OCI-LY7 (cell line): Measurements from ENCODE around the gene TMEM51. TPM values are rescaled to one million over a fixed set of nuclear protein-coding genes. Genes with fewer than 3 reads are reported as not detected.

Experiments
- BruUV-seq: library from RNA; stranded (reverse); fragments of 400-500 nt; replicated peaks from 2 replicates; lab custom pipeline; 2021; lab: Mats Ljungman, UMichigan
- CTCF ChIA-PET: fragments of 300-600 bp; sonication (Branson Sonifier 250); formaldehyde crosslinking; loops from one replicate; lab custom pipeline; 2022; ENCODE audit warnings: antibody characterized with exemption; ENCODE audit not compliant: unreplicated experiment; lab: Charles Lee
- POLR2A ChIA-PET: fragments of 300-600 bp; sonication (Branson Sonifier 250); formaldehyde crosslinking; loops from one replicate; lab custom pipeline; 2022; ENCODE audit warnings: antibody characterized with exemption; lab: Charles Lee
- DNase-seq: peaks from one replicate; pipeline ENCODE4 v3.0.0-alpha.2; 2015; ENCODE audit warnings: low spot score
- H2AFZ ChIP-seq: fragments of 200-600 bp; sonication (generic), shearing (Covaris generic); 2 replicates; pipeline ENCODE4 v1.6.1; 2014; ENCODE audit warnings: mild to moderate bottlenecking, antibody characterized with exemption, low read length, moderate library complexity
- H3K27ac ChIP-seq: fragments of 200-600 bp; sonication (generic); 2 replicates; pipeline ENCODE4 v1.5.1; 2014; ENCODE audit warnings: mixed run types, low read depth, mild to moderate bottlenecking, moderate library complexity, low read length, inconsistent platforms; ENCODE audit not compliant: poor library complexity, severe bottlenecking
- H3K36me3 ChIP-seq: fragments of 200-600 bp; sonication (generic); 2 replicates; pipeline ENCODE4 v1.6.1; 2014; ENCODE audit warnings: mild to moderate bottlenecking, antibody characterized with exemption, low read length, moderate library complexity, mixed read lengths; ENCODE audit not compliant: insufficient read depth
- H3K4me1 ChIP-seq: fragments of 200-600 bp; sonication (generic); 2 replicates; pipeline ENCODE4 v1.5.1; 2014; ENCODE audit warnings: mild to moderate bottlenecking, low read length; ENCODE audit not compliant: insufficient read depth, poor library complexity, severe bottlenecking
- H3K4me2 ChIP-seq: fragments of 200-600 bp; sonication (generic); 2 replicates; pipeline ENCODE4 v1.6.1; 2014; ENCODE audit warnings: mild to moderate bottlenecking, low read length
- H3K4me3 ChIP-seq: fragments of 200-600 bp; sonication (generic); 2 replicates; pipeline ENCODE4 v1.5.1; 2014; ENCODE audit warnings: mild to moderate bottlenecking, low read depth, low read length; ENCODE audit not compliant: poor library complexity, severe bottlenecking
- H3K79me2 ChIP-seq: fragments of 200-600 bp; sonication (generic); 2 replicates; pipeline ENCODE4 v1.6.1; 2016; ENCODE audit warnings: low read depth, mild to moderate bottlenecking, low read length, moderate library complexity, mixed read lengths; ENCODE audit not compliant: insufficient read depth
- H3K9me2 ChIP-seq: fragments of 200-600 bp; sonication (generic); 2 replicates; pipeline ENCODE4 v1.6.1; 2016; ENCODE audit warnings: mild to moderate bottlenecking, low read length, mixed read lengths; ENCODE audit not compliant: insufficient read depth
- H3K9me3 ChIP-seq: fragments of 200-600 bp; sonication (generic); 2 replicates; pipeline ENCODE4 v1.6.1; 2014; ENCODE audit warnings: mild to moderate bottlenecking, mixed run types, low read length, mixed read lengths
- H4K20me1 ChIP-seq: fragments of 200-600 bp; sonication (generic); 2 replicates; pipeline ENCODE4 v1.6.1; 2014; ENCODE audit warnings: mild to moderate bottlenecking, antibody characterized with exemption, low read length, moderate library complexity, mixed read lengths; ENCODE audit not compliant: insufficient read depth
- EZH2phosphoT487 ChIP-seq: fragments of 200-600 bp; sonication (generic); IDR thresholded peaks from 2 replicates; pipeline ENCODE4 v1.6.1; 2018; ENCODE audit warnings: low read depth, borderline replicate concordance, mild to moderate bottlenecking, mixed run types, antibody characterized with exemption, low read length, moderate library complexity, mixed read lengths
- intact Hi-C: fragments of 100-400 bp; cut with micrococcal nuclease; formaldehyde crosslinking; loops from one replicate; pipeline ENCODE4 v1.10.0; 2022; ENCODE audit not compliant: unreplicated experiment
- total RNA-seq, 2 experiments: library from RNA; depleted of rRNA in 1 of 2; stranded (reverse); fragments of >200 nt in 1 of 2; shearing (Covaris generic) in 1 of 2; gene quantifications; 2 replicates each; pipeline ENCODE4 v1.2.3, GENCODE V29; 2014 to 2022
- TF ChIP-seq, protein P1 (sequence below): fragments of 200-600 bp; sonication (generic); conservative IDR thresholded peaks from 2 replicates; pipeline ENCODE4 v1.5.1; 2014; ENCODE audit warnings: mild to moderate bottlenecking, antibody characterized with exemption, low read length, moderate library complexity, mixed read lengths

TMEM51 gene
- total RNA-seq, 2 experiments from 2014 or later = not detected

DNA sequence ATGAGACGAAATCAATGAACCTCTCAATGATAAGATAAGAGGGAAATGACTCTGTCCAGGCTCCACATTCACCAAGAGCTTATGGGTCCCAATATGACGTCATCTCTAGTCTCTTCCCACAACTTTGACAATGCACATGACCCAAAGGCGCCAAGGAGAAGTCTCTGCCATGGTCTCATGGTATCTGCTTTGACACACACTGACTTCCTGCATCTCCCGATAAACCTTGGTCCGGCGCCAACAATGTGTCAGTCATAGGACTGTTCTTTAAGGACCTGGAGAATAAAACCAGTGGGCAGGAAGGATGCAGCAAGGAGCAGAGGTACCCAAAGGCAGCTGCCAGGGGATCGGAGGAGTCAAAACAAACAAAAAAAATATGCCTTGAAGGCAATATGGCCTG, 46.9 kb upstream of the TMEM51 start:
- H3K9me3 ChIP-seq = peaks cover 4% of the 10 kb centered on the region; the same call in 1 of the 2 replicates
- no peaks in the 10 kb centered on the region for H3K4me1 ChIP-seq
- H3K4me2 ChIP-seq = no peak overlapping the region
- no peak overlapping the region for H3K4me3 ChIP-seq
- no peak overlapping the region for H2AFZ ChIP-seq
- no peaks in the 10 kb centered on the region for H4K20me1 ChIP-seq
- no peak overlapping the region for H3K27ac ChIP-seq
- intact Hi-C loops = loop anchor here (10.0 kb wide), 1 partner anchor 1012 kb away; no protein-coding TSS in a partner anchor
- DNase-seq = no peak
- ChIA-PET POLR2A (no interaction called here), CTCF (no interaction called here)
- no peaks in the 10 kb centered on the region for H3K9me2 ChIP-seq
- no TSS peak for BruUV-seq
- H3K79me2 ChIP-seq = no peaks in the 10 kb centered on the region
- no peak for TF ChIP-seq EZH2phosphoT487
- TF ChIP-seq, protein P1, sequence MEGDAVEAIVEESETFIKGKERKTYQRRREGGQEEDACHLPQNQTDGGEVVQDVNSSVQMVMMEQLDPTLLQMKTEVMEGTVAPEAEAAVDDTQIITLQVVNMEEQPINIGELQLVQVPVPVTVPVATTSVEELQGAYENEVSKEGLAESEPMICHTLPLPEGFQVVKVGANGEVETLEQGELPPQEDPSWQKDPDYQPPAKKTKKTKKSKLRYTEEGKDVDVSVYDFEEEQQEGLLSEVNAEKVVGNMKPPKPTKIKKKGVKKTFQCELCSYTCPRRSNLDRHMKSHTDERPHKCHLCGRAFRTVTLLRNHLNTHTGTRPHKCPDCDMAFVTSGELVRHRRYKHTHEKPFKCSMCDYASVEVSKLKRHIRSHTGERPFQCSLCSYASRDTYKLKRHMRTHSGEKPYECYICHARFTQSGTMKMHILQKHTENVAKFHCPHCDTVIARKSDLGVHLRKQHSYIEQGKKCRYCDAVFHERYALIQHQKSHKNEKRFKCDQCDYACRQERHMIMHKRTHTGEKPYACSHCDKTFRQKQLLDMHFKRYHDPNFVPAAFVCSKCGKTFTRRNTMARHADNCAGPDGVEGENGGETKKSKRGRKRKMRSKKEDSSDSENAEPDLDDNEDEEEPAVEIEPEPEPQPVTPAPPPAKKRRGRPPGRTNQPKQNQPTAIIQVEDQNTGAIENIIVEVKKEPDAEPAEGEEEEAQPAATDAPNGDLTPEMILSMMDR = no peak
- H3K36me3 ChIP-seq = no peaks in the 10 kb centered on the region

DNA sequence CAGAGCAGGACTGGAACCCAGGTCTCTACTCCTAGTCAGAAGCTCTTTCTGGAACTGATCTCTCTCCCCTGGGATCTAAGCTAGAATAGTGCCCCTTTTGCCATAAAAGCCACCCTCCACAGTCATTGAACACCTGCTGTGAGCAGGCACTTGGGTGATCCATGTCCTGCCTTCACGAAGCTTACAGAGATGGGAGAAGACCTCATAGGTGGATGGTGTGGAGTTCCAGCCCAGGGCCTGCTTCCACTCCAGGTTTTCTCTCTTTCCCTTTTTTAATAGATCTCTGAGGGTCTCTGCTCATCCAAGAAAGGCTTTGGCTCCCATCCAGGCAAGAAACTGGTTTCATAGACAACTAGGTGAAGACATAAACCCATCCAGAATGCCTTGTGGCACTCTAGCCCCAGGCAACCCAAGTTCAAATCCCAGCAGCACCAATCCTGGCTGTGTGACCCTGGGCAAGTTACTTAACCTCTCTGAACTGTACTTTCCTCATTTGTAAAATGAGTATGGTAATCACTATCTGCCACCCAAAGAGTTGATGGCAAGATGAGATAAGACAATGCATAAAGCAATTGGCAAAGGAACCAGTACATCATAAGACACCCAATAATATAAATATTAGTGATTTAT, 46.4 kb upstream of the TMEM51 start:
- POLR2A ChIA-PET = interaction anchor here (0.6 kb wide), 1 partner anchor 945 kb away, joined by 4 read pairs; no protein-coding TSS in a partner anchor
- no peak for TF ChIP-seq EZH2phosphoT487
- TF ChIP-seq, protein P1 = no peak

DNA sequence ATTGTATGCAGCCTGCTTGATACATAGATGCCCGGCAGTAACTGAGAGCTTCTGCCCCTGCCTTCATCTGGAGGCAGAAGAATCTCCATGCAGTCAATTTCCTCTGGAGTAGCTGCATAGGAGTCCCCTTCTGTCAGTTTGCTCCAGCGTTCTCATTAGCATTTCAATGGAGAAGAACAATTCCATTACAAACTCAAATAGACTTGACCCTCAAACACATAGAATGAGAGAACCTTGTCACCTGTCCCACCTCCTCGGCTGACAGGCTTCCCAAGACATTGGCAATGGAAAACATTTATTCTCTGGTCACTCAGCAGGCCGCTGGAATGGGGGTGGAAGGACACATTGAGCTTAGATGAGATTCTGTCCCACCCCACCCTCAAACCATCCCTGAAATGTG, 45.6 kb upstream of the TMEM51 start:
- no TSS peak for BruUV-seq

More for the DNA sequence above, 46.4 kb upstream of the TMEM51 start:
- no peak overlapping the region for H3K4me2 ChIP-seq
- no peak for DNase-seq
- CTCF ChIA-PET = no interaction called here
- no peaks in the 10 kb centered on the region for H3K4me1 ChIP-seq
- H3K9me3 ChIP-seq = peaks cover 4% of the 10 kb centered on the region; the same call in 1 of the 2 replicates
- no peaks in the 10 kb centered on the region for H3K9me2 ChIP-seq
- H4K20me1 ChIP-seq = no peaks in the 10 kb centered on the region
- no peak overlapping the region for H3K4me3 ChIP-seq
- BruUV-seq = no TSS peak
- no peak overlapping the region for H3K27ac ChIP-seq
- H2AFZ ChIP-seq = no peak overlapping the region
- H3K36me3 ChIP-seq = no peaks in the 10 kb centered on the region
- H3K79me2 ChIP-seq = no peaks in the 10 kb centered on the region
- intact Hi-C loops = loop anchor here (10.0 kb wide), 1 partner anchor 1012 kb away; no protein-coding TSS in a partner anchor

More for the DNA sequence above, 45.6 kb upstream of the TMEM51 start:
- Histone ChIP-seq H3K79me2 (no peaks in the 10 kb centered on the region), H3K4me3 (no peak overlapping the region), H2AFZ (no peak overlapping the region), H3K9me3 (peaks cover 4% of the 10 kb centered on the region; the same call in 1 of the 2 replicates), H3K9me2 (no peaks in the 10 kb centered on the region), H3K4me1 (no peaks in the 10 kb centered on the region), H4K20me1 (no peaks in the 10 kb centered on the region), H3K36me3 (no peaks in the 10 kb centered on the region), H3K4me2 (no peak overlapping the region), H3K27ac (no peak overlapping the region)
- CTCF ChIA-PET = no interaction called here
- TF ChIP-seq, protein P1 = no peak
- no peak for TF ChIP-seq EZH2phosphoT487
- no peak for DNase-seq
- POLR2A ChIA-PET = interaction anchor here (0.6 kb wide), 1 partner anchor 945 kb away, joined by 4 read pairs; no protein-coding TSS in a partner anchor
- intact Hi-C loops = loop anchor here (10.0 kb wide), 1 partner anchor 1013 kb away; no protein-coding TSS in a partner anchor
